M059J (cell line): Measurements from ENCODE around the gene EXD3. TPM values are rescaled to one million over a fixed set of nuclear protein-coding genes. Genes with fewer than 3 reads are reported as not detected.

Source experiments
- DNase-seq: peaks from one replicate; pipeline ENCODE4 v3.0.0-alpha.2; 2012; ENCODE audit warnings: low read depth
- total RNA-seq: library from RNA; depleted of rRNA; stranded (reverse); fragments of >200 nt; shearing (Covaris generic); gene quantifications from 2 replicates; pipeline ENCODE4 v1.2.3, GENCODE V29; 2014

EXD3 gene
- total RNA-seq, 1 experiment from 2014 or later: 2.7 TPM

GRCh38 chr9:137294681-137295237, 128.2 kb downstream of the EXD3 start:
- peak; percentile 39 for DNase-seq

- DNase-seq: peak; percentile 47
Observed at GRCh38 chr9:137294091-137294680, 128.8 kb downstream of the EXD3 start.

GRCh38 chr9:137293482-137294090, 129.4 kb downstream of the EXD3 start:
- DNase-seq: no peak

GRCh38 chr9:137293094-137293481, 129.9 kb downstream of the EXD3 start:
- DNase-seq: no peak

GRCh38 chr9:137286975-137287383, 136.0 kb downstream of the EXD3 start:
- DNase-seq: peak; percentile 73

GRCh38 chr9:137281345-137282116, 141.4 kb downstream of the EXD3 start:
- DNase-seq: no peak

- no peak for DNase-seq
Observed at GRCh38 chr9:137280474-137281344, 142.3 kb downstream of the EXD3 start.

GRCh38 chr9:137279741-137280473, 143.1 kb downstream of the EXD3 start:
- DNase-seq: no peak

GRCh38 chr9:137278721-137279711, 143.9 kb downstream of the EXD3 start:
- no peak for DNase-seq

GRCh38 chr9:137278061-137278701, 144.8 kb downstream of the EXD3 start:
- no peak for DNase-seq

GRCh38 chr9:137277329-137278041, 145.5 kb downstream of the EXD3 start, which contains the start of gene TOR4A:
TSS of gene TOR4A (plus strand) at chr9:137277726. CDS start at chr9:137278690, 964 bp downstream.
- DNase-seq: no peak

- DNase-seq: no peak
Observed at GRCh38 chr9:137276473-137277328, 146.3 kb downstream of the EXD3 start.

GRCh38 chr9:137275588-137276472, 147.1 kb downstream of the EXD3 start:
- no peak for DNase-seq

GRCh38 chr9:137275203-137275587, 147.8 kb downstream of the EXD3 start:
- no peak for DNase-seq

GRCh38 chr9:137273611-137274320, 149.2 kb downstream of the EXD3 start:
- no peak for DNase-seq

GRCh38 chr9:137273095-137273490, 149.9 kb downstream of the EXD3 start:
- no peak for DNase-seq
